DLD1 (cell line): ENCODE results near the gene ZDHHC17.

Experiments
- in situ Hi-C: cut with HindIII; loops from 2 replicates; pipeline ENCODE4 v1.10.0; 2017; ENCODE audit warnings: low sequenced_read_pairs

Gene ZDHHC17

GRCh38 chr12:76813972-76814371 lies 50.1 kb downstream of the ZDHHC17 start:
- in situ Hi-C loops, result no loop called here

- in situ Hi-C loops, result no loop called here
Measured at GRCh38 chr12:76820888-76821482, 57.1 kb downstream of the ZDHHC17 start.

GRCh38 chr12:76830436-76830835 lies 66.5 kb downstream of the ZDHHC17 start:
- in situ Hi-C loops, result no loop called here

GRCh38 chr12:76836633-76837032 lies 72.7 kb downstream of the ZDHHC17 start:
- in situ Hi-C loops, result no loop called here

GRCh38 chr12:76847260-76847659 lies 83.3 kb downstream of the ZDHHC17 start:
- in situ Hi-C loops, result no loop called here

- in situ Hi-C loops, result no loop called here
Measured at GRCh38 chr12:76848132-76848531, 84.2 kb downstream of the ZDHHC17 start.

GRCh38 chr12:76852106-76852505 lies 88.2 kb downstream of the ZDHHC17 start:
- in situ Hi-C loops, result no loop called here

GRCh38 chr12:76855271-76855670 lies 91.4 kb downstream of the ZDHHC17 start:
- in situ Hi-C loops, result no loop called here

- in situ Hi-C loops, result no loop called here
Measured at GRCh38 chr12:76856018-76856644, 92.2 kb downstream of the ZDHHC17 start.

GRCh38 chr12:76859611-76860010 lies 95.7 kb downstream of the ZDHHC17 start:
- in situ Hi-C loops, result no loop called here

GRCh38 chr12:76860256-76860655 lies 96.3 kb downstream of the ZDHHC17 start:
- in situ Hi-C loops, result no loop called here

- in situ Hi-C loops, result no loop called here
Measured at GRCh38 chr12:76863005-76863670, 99.2 kb downstream of the ZDHHC17 start.

GRCh38 chr12:76863837-76864236 lies 99.9 kb downstream of the ZDHHC17 start:
- in situ Hi-C loops, result no loop called here

GRCh38 chr12:76864791-76865400 lies 101.0 kb downstream of the ZDHHC17 start:
- in situ Hi-C loops, result no loop called here

GRCh38 chr12:76866151-76866567 lies 102.2 kb downstream of the ZDHHC17 start:
- in situ Hi-C loops, result no loop called here

GRCh38 chr12:76866726-76867125 lies 102.8 kb downstream of the ZDHHC17 start:
- in situ Hi-C loops, result no loop called here

GRCh38 chr12:76871082-76871481 lies 107.2 kb downstream of the ZDHHC17 start:
- in situ Hi-C loops, result no loop called here

- in situ Hi-C loops, result no loop called here
Measured at GRCh38 chr12:76871742-76872141, 107.8 kb downstream of the ZDHHC17 start.

- in situ Hi-C loops, result no loop called here
Measured at GRCh38 chr12:76872415-76872814, 108.5 kb downstream of the ZDHHC17 start.

- in situ Hi-C loops, result no loop called here
Measured at GRCh38 chr12:76874027-76874426, 110.1 kb downstream of the ZDHHC17 start.

GRCh38 chr12:76874491-76875190 lies 110.7 kb downstream of the ZDHHC17 start:
- in situ Hi-C loops, result no loop called here
